ENCODE measurements around the gene ZNF18.

Gene ZNF18, protein sequence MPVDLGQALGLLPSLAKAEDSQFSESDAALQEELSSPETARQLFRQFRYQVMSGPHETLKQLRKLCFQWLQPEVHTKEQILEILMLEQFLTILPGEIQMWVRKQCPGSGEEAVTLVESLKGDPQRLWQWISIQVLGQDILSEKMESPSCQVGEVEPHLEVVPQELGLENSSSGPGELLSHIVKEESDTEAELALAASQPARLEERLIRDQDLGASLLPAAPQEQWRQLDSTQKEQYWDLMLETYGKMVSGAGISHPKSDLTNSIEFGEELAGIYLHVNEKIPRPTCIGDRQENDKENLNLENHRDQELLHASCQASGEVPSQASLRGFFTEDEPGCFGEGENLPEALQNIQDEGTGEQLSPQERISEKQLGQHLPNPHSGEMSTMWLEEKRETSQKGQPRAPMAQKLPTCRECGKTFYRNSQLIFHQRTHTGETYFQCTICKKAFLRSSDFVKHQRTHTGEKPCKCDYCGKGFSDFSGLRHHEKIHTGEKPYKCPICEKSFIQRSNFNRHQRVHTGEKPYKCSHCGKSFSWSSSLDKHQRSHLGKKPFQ

DNA sequence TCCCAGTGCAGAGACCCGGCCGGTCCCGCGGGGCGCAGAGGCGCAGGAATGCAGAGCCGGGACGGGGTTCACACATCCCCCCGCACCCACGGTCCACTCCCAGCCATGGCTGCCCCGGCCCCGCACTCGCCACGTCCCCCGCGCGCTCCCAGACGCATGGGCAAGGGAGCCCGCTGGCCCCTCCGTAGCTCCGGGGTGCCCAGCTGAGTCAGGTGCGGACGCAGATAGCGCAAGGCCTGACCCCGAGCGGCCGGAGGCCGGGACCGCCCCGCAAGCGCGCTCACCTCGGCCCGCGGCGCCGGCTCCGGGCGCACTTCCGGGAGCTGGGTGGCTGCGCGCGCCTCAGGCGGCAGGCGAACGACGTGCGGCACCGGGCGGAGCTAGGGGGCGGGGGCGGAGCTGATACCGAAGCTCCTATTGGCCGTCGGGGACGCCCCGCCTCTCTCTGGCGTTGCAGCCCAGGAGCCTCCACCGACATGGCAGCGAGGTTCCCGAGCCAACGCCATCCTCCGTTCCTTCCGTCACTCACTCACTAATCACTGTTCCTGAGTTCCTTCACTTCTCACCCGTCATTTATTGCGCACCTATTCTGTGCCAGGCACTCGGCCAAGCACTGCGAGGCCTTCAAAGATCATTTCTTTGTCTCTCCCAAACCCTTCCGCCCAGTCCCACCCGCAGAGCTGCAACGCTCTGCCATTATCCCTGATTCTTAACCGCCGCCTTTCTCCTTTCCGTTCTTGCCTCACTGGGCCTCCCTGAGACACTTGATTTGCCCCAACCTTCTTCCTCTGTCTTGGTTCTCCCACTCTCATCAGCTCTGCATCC is at the start of gene ZNF18:
TSS of gene ZNF18 (minus strand) at position 329 of the 825 bp plus-strand sequence. CDS start 4,646 bp downstream, outside the sequence.
- peak; percentile 98 for DNase-seq

DNA sequence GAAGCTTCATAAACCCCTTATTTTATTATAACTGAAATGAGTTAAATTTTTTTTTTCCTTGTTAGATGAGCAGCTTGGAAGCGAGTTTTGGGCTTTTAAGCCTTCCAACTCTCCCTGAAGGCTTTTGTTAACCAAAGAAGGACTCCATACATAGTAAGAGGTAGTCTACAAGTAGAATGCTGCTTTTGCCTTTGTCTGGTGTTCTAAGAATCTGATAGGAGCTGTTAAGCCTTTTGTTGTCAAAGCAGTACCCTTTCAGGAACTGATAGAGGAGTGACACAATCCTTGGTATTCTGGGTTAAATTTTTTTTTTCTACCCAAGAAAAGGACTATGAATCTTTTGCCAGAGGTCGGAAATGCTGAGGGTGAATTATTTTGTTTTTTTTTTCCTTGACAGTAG is 49.5 kb upstream of the ZNF18 start:
- no peak for DNase-seq

DNA sequence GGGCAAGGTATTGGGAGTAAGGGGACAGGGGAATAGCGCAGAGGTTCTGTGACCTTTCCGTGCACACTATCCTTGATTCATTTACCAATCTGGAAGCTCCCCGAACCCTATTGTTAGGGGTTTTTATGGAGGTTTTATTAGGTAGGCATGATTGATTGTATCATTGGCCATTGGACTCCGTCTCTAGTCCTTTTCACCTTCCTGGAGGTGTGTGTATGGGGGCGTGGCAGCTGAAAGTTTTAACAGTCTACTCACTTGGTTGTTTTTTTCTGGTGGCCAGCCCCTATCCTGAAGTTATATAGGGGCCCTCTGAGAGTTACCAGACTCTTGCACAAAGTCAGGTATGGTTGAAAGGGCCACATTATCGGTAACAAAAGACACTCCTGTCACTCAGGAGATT is 46.4 kb upstream of the ZNF18 start:
- no peak for DNase-seq

DNA sequence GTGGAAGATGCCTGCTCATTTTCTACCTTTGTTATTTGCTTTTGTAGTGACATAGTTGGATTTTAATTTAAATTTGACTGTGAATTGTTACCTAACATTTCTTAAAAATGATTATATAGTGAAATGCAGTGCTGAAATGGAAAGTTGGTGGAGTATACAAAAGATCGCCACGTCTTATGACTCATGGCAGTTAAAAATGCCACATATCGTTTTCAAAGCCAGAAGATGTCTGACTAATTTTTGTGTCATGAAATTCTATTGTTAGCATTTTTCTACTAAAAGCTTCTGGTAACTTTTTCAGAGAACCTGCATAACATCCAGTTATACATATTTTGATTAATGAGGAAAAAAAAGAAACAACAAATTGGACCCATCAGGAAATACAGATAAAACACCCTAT is 44.0 kb upstream of the ZNF18 start:
- no peak for DNase-seq

DNA sequence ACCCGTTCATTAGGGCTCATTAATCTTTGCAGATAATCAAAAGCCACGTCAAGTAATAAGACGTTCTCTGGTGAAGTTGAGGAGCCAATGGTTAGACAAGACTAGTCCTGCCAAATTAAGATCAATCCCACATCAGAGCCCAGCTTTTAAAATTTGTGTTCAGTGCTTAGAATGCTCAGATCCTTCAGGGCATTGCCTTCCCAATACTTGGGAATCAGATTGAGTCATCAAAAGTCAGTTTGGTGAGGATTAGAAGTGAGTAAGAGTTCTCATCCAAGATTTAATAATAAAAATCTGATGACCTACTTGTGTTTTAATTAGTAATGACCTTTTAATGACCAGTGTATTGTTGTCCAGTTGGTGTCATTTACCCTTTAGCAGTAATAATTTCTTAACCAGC is 43.2 kb upstream of the ZNF18 start:
- no peak for DNase-seq

DNA sequence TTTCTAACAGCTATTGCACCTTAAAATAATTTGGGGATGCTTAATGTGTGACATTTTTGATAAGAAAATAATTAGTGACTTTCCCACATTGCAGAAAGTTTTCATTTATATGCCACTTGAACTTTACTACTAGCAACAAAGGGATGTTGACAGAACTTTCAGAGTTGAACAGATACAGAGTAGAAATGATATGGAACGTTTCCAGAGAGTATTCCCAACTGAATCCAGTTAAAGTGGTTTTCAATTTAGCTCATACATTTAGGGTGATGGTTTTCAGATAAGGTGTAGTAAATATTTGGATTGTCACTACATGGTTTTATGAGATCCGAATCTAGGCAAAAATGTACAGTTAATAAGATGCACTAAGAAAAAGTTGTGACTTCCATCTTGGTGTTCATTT is 40.7 kb upstream of the ZNF18 start:
- DNase-seq: no peak

DNA sequence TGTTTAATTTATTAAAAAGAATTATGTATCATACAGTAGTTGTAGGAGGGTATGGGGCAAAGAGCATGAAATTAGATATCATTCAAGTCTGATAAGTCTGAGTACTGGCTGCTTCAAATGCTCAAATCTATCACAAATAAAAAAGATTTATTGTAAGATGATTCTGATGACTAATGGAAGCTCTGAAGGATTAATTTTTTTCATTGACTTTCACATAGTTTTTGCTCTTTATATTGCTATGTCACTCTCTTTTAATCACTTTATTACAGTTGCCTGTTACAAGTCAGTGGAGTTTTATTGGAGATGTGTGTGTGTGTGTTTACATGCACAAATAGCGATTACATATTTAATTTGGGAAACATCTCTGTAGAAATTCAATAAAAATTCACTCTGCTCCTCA is 38.4 kb upstream of the ZNF18 start:
- DNase-seq: no peak

DNA sequence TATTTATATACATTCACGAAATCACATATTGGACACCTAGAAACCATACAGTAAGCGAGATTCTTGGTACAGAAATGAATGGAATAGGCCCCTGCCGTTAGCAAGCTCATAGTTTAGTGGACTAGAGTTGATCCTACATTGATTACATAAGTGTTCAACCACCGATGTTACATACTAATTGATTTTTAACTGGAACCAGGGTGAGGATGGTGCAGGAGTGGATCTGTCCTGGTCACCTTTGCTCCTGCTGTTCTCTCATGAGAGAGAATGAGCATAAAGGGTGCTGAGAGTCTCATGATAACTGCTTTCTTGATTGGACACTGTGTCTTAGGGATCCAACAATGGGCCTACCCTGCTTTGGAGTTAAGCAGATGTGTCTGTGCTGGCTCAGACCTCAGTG is 37.3 kb upstream of the ZNF18 start:
- DNase-seq: no peak

DNA sequence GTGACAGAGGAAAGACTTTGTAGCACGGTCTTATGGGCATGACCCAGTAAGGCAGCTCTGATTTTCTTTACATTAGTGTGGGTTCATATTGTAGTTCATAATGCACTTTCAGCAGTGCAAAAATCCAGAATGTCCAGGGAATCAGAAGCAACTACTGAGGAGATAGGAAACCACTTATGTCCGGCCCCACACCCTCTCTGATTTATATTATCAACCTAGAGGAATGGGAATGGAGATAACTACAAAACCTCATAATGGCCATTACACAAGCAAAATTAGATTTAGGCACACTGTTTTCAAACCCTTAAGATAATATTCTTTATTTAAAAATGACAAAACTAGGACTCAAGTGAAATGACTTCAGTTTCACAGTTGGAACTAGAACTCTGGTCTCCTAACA is 31.3 kb upstream of the ZNF18 start:
- no peak for DNase-seq

DNA sequence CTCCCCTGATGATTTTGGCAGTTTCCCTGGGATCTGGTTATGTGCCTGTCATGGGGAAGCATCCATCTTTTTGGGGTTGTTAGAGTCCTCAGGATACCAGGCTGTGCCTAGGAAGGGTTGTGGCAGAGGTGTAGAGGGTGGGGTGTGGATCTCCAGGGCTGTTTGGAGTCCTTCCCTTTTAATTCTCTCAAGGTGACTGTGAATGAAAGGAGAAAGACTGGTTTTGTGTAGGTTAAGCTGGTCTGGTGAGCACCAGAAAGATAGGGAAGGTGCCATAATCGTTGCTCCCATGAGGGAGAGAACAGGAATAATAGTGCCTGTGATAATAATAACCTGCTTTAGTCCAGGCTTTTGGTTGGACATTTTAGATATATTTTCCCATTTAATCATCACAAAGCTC is 30.4 kb upstream of the ZNF18 start:
- DNase-seq: no peak

DNA sequence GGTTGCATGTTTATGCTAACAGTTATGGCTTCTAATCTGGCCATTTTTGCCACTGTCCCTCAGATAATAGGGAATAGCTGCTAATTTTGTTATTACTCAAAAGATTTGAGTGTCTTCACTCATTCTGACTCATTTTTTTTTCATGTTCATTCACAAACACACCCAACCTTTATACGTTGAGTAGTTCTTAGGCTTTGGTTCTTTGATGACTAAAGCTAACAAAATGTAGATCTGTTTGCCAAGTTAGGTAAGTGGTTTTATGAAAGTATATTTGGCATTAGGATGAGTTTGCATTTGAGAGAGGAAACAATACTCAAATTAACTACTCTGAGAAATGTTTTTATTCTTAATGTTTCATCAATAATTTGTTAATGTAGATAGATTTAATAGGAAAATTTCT is 27.1 kb upstream of the ZNF18 start:
- DNase-seq: no peak

DNA sequence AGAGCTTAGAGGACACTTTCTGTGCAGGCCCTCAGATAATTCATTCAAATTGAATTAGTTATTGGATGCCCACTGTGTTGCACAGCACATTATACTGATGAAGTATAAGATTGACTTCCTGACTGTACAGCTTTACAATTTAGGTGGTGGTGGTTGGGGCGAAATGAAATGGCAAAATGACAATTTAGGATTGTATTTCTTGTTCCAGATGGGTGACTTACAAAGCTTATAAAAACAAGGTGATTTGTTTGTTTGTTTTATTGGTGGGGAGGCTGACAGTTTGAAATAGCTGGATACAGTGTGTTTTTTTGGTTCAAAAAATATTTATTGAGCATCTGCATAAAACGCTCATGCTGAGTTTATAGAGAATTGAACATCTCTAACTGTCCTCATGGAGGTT is 25.0 kb upstream of the ZNF18 start:
- no peak for DNase-seq

DNA sequence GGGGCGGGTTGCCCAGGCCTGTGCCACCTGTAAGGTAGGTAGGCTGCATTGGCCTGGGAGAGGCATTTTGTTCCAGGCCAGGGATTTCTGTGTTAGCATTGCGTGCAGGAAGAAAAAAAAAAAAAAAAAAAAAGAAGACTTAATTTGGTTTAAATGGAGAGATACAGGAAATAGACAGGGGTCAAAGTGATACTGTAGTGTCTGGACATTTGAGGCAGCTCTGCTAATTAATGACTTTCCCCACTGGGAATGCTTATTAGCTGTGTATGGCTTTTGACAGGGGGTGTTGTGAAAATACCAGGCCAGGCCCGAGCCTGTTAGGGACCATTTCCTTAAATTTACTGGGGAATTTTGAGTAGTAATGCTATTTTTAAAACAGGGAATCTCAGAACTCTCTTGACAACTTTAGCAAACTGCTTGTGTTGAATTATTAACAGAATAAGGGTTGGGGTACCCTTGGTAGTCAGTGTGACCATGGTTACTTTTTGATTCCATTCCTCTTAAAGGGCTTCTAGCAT is 24.4 kb upstream of the ZNF18 start:
- no peak for DNase-seq

DNA sequence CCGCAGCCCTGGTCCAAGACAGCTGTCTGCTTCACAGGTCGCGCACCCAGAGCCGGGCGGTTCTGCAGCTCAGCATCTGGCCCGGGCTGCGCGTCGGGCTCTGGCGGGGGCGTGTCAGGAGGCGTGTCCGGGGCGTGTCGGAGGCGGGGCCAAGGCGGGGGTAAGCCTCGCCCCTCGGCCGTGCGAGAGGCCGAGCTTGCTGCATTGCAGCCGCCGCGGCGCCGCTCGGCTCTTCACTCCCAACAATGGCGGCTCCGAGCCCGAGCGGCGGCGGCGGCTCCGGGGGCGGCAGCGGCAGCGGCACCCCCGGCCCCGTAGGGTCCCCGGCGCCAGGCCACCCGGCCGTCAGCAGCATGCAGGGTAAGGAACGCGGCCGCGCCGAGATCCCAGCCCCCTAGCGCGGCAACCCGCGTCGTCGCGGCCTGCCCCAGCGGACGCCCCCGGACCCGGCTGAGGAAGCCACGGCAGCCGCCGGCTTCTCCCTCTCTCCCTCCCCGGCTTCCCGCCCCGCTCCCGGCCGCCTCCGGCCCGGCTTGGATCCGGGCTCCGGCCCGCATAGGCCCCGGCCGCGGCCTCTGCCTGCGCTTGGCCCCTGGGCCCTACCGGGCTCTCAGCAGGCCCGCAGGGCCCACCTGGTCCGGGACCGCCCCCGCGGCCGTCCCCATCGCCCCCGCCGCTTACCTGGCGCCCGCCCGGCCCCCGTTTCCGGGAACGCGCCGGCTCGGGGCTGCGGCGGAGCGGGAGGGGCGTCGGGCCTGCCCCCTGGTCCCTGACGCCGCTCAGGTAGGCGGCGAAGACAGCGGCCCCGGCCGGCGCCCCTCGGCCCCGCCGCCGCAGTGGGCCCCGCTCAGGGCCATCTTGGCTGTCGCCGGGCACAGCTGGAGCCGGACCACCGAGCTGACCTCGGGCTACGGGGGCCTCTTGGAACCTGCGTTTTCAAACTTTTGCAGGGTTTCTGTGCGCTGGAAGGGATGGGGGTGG is 23.7 kb upstream of the ZNF18 start, which contains the start of gene MAP2K4:
TSS of gene MAP2K4 (plus strand) at position 236 of the 981 bp plus-strand sequence. CDS start at position 246, 10 bp downstream.
- DNase-seq: peak; percentile 84

DNA sequence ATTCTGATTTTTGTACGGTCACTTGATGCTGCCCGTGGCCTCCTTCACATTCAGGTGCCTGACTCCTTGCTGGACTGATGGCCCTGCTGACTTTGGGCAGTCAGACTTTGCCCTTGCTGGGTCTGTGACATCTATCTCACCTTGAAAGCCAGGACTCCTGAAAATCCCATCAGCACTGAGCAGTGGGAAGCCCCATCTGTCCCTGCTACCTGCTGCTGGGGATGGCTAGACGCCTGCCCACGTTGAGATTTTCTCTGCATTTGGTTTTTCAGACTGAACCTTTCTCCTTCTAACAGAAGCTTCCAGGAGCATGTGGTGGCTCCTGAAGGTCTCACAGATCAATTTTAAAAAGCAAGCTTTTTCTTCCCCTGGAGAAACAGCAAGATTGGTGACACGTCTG is 10.2 kb upstream of the ZNF18 start:
- DNase-seq: no peak

DNA sequence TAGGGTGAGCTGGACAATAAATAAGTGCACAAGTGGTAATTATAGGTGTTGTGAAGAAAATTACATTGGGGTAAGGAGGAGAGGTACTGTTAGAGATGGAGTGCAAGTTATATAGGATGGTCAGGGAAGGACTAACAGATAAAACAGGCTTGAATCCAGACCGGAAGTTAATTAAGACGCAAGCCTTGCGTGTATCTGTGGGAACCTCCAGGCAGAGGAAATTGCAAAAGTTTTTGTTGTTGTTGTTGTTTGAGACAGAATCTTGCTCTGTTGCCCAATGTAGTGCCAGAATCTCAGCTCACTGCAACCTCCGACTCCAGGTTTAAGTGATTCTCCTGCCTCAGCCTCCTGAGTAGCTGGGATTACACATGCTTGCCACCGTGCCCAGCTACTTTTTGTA is 2.4 kb upstream of the ZNF18 start:
- no peak for DNase-seq

DNA sequence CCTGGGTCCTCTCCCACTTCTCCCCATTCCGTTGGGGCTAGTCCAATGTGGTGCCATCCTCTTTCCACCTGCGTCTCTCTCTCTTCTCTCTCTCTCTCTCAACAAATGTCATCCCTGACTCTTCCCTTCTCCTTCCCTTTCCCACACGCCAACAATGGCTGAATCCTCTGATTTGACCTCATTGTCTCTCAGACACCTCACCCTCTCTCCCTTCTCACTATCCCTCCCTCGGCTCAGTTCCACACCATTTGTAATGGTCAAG is 628 bp upstream of the ZNF18 start:
- no peak for DNase-seq

DNA sequence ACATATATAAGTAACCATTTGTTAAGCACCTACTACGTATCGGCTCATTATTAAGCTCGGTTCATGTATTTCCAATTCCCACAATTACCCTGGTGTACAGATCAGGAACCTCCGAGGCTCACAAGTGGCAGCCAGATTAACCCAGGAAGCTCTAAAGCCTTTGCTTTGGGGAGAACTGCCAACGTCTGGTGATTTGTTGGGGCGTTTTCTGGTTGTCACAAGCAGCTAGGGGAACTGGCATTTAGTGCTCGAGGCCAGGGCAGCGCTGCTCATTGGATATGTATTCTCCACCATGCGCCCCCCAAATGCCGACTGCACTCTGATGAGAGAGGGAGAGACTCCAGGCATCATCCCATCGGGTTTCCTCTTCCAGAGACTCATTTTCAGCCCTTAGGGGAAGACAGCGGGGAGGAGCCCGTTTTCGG is 541 bp downstream of the ZNF18 start:
- DNase-seq: peak; percentile 64

DNA sequence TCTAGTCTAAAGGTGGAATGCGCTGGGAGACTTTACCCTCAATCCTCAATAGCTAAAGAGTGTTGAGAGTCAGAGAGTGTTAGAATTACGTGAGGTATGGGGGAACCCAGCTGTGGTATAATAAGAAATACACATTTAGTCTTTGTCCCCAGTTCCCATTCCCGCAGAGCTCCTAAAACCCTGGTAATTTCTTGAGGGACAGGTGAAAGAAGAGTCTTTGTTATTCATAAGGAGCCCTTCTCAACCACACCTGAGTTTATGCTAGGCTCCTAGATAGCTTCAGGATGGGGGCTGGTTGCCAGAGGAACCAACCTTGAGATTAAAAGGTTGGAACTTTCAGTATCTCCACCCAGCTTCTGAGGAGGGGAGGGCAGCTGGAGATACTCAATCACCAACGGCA is 5.8 kb downstream of the ZNF18 start:
- no peak for DNase-seq

DNA sequence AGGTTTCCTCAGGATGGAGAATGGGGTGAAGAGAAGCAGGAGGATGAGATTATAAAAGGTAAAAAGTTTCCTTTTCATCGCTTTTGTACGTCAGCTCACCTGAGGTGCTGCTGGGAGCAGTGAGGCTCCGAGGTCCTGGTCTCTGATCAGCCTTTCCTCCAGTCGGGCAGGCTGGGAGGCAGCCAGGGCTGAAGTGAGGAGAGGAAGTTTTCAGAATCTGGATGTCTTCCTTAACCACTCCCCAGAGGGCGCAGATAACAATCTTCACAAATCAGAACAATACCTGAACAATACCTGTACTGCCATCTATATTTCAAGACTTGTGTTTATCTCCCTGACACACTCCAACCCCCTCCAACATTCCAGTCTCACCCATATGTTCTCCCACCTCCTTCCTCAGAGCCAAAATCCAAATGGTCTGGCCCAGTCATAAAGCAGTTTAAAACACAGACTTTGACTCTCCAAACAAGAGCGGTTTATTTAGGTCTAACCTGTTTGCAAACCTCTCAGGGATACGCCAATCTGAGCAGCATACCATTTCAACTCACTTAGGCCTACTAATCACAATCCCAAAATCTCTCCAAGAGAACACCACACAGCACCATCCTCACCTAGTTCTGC is 6.8 kb downstream of the ZNF18 start:
- DNase-seq: no peak

DNA sequence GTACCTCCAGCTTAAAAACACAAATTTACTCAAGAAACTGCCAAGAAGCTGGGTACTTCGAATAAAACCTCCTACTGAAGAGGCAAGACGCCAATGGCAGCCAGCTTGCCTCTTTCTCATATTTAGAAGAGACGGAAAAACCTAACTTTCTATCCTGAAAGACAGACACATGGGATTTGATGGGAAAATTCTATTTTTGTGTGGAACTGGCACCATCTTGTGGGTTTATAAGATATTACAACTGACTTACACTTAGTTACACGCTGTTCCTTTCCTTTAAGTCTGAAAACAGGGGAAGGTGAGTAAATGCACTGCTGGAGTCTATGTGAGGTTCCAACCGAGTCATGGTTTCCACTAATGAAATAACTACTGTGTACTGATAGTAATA is 10.3 kb downstream of the ZNF18 start:
- peak; percentile 27 for DNase-seq

All from NCI-H1105 (cell line).